ENCODE measurements around the gene RNF225. TPM values are rescaled to one million over a fixed set of nuclear protein-coding genes. Genes with fewer than 3 reads are reported as not detected.
"Not testable (repeated sequence)": the region's sequence is repeated elsewhere in the genome, so short reads cannot be mapped to it uniquely, and the experiment has no call there.

Gene RNF225
- polyA plus RNA-seq, 4 donors: not detected

DNA sequence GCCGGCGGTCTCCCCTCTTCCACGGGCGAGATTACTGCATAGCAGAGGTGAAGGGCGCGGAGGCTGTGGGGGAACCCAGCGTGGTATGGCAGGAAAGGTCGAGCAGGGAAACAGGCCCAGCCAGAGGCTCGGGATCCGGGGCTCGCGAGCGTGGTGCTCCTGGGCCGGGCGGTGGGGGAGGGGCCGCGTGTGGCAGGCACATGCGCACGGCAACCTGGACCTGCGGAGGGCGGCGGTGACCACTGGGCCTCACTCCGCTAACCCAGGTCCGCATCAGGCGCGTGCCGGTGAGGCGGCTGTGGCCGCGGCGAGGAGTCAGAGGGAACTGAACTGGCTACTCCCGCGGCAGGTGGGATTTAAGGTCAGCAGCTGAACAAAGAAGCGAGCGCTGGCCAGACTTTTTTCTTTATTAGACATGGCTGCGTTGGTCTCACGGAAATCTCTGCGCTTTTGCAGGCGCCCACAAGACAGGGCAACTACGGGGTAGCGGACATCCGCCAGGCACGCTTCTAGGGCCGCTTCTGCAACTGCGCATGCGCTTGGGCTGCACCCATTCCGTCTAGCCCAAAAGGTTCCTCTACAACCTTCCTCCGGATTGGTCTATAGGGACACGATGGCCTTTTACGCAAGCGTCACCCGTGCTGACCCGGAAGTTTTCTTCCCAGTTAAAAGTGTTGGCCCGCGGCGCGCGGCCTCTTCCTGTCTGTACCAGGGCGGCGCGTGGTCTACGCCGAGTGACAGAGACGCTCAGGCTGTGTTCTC, 8.7 kb upstream of the RNF225 start, which contains the start of gene RPS5:
Gene RPS5, plus strand, starts transcription at position 694 of the 762 bp plus-strand sequence. CDS start 869 bp downstream, outside the sequence.
- DNase-seq (ENCODE audit: low read depth in 4 of 4, low spot score in 3 of 4): peak; percentile 95 to 98 (median 96)

DNA sequence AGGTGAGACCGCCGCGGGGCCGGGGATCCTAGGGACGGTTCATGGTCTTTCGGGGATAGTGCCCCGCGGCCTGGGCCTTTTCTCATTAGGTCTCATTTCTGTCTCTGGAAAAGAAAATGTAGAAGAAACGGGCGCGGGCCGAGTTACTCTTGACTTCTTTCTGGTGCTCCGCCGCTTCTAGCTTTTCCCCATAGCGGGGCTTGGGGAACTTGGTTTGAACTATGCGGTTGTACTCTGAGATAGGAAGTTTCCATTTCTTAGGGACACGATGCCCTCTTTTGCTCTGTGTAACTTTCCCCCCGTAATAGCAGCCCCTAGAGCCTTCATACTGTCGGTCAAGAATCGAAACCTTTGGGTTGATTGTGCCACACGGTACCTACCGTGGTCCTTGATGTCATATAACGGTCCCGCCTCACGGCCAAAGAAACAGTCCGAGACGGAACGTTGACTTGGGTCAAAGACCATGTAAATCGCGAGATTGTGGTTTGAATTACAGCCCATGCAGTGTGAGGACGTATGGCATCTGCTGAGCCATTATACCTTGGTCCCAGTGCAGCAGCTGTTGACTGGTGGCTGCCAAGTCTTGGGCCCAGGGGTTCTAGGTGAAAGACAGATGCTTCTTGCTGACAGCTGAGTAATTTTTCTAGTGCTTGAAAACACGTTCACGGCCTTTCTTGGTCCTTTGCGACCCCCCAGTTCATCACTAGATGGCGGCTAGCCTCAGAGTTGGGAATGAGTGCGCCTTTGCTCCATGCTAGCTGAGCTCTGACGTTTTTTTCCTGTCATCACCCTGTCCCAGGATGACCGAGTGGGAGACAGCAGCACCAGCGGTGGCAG, 7.9 kb upstream of the RNF225 start:
- DNase-seq (ENCODE audit: low read depth in 4 of 4, low spot score in 3 of 4): no peak

GRCh38 chr19:58388175-58388526, 7.3 kb upstream of the RNF225 start:
- no peak for DNase-seq (ENCODE audit: low read depth in 4 of 4, low spot score in 3 of 4)

DNA sequence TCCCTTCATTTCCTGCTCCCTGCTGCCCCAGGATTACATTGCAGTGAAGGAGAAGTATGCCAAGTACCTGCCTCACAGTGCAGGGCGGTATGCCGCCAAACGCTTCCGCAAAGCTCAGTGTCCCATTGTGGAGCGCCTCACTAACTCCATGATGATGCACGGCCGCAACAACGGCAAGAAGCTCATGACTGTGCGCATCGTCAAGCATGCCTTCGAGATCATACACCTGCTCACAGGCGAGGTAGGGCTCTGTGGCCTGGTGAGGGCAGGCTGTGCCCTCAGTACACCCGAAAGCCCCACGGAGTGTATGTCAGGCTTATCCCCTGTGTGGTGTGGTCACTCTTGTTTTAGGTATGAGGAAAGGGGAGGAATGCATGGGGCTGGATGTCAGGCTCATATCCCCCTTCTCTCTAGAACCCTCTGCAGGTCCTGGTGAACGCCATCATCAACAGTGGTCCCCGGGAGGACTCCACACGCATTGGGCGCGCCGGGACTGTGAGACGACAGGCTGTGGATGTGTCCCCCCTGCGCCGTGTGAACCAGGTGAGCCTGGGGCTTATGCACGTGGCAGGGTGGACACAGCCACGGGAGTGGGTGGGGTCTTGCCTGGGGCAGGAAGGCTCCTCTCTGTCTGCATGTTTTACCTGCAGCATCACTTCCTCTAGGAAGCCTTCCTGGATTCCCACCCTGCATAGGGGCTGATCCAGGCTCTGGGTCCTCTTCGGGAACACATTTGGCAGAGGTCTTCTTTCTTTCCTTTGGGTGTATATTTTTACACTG, 2.3 kb upstream of the RNF225 start:
- no peak for DNase-seq (ENCODE audit: low read depth in 4 of 4, low spot score in 3 of 4)

- DNase-seq (ENCODE audit: low read depth in 4 of 4, low spot score in 3 of 4): no peak
These were observed 1.8 kb upstream of the RNF225 start for GRCh38 chr19:58393725-58394033.

GRCh38 chr19:58394821-58395219, 636 bp upstream of the RNF225 start:
- no peak for DNase-seq (ENCODE audit: low read depth in 4 of 4, low spot score in 3 of 4)

DNA sequence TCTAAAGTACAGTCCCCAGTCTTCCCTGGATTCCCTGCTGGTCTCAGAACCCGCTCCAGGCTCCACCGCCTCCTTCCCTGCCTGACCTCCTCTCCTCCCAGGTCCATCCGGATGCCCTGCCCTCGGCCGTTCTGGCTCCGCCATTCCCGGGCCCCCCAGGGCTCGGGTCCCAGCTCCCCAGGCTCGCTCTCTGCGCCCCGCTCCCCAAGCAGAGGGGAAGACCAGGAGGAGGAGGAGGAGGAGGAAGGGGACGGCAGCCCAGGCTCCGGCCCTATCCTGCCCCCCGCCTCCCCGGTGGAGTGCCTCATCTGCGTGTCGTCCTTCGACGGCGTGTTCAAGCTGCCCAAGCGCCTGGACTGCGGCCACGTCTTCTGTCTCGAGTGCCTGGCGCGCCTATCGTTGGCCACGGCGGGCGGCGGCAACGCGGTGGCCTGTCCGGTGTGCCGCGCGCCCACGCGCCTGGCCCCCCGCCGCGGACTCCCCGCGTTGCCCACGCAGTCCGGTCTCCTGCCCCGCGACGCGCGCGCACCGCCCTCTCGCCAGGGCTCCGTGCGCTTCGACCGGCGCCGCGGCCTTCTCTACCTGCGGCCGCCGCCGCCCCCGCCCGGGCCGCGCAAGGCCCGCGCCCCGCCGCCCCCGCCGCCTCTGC, 647 bp downstream of the RNF225 start:
- no peak for DNase-seq (ENCODE audit: low read depth in 4 of 4, low spot score in 3 of 4)

- no peak for DNase-seq (ENCODE audit: low read depth in 4 of 4, low spot score in 3 of 4)
These were observed 1.5 kb downstream of the RNF225 start for GRCh38 chr19:58396691-58397532.

- no peak for DNase-seq (ENCODE audit: low read depth in 4 of 4, low spot score in 3 of 4)
These were observed 2.1 kb downstream of the RNF225 start for GRCh38 chr19:58397533-58398037.

- no peak for DNase-seq (ENCODE audit: low read depth in 4 of 4, low spot score in 3 of 4)
These were observed 2.6 kb downstream of the RNF225 start for GRCh38 chr19:58398087-58398486.

DNA sequence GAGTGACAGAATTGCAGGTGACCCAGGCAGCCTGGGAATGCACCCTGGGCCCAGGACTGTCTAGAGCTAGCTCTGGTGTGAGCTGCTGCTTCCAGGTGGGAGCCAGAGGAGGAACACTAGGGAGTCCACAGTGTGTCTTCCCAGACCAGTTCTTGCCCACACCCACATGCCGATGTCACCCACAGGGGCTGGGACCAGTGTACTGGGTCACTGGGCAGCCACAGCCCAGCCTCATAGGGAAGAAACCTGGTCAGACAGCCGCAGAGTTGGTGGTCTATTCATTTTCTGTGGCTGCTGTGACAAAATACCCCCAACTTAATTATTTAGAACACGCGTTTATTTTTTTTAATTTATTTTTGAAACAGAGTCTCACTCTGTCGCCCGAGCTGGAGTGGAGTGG, 3.1 kb downstream of the RNF225 start:
- no peak for DNase-seq (ENCODE audit: low read depth in 4 of 4, low spot score in 3 of 4)

GRCh38 chr19:58399903-58400302, 4.4 kb downstream of the RNF225 start:
- DNase-seq (ENCODE audit: low read depth in 4 of 4, low spot score in 3 of 4): no peak

DNA sequence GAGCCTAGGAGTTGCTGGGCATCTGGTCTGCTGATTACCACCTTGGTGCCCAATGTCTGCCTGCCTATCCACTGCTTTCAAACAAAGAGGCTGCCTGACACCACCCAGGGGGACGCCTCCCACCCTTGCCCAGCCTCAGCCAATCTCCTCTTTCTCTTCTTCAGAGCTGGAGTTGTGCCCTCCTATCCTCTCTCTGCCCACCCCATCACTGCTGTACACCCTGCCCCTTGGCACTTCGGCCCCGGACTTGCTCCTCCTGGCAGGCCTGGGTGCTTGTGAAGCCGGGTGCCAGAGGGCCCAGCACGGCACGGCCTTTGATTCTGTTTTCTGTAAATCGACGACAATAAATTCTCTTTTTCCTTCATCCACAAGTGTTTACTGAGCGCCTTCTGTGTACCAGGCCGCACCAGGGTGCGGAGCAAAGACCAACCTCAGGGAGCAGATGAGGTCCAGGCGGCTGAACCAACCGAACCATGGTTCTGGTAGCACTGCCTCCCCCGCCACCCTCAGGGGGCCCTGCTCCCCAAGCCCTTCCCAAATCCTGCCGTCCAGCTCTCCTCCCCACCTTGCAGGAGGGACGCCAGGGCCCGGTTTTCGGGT, 5.0 kb downstream of the RNF225 start:
- no peak for DNase-seq (ENCODE audit: low read depth in 4 of 4, low spot score in 3 of 4)

DNA sequence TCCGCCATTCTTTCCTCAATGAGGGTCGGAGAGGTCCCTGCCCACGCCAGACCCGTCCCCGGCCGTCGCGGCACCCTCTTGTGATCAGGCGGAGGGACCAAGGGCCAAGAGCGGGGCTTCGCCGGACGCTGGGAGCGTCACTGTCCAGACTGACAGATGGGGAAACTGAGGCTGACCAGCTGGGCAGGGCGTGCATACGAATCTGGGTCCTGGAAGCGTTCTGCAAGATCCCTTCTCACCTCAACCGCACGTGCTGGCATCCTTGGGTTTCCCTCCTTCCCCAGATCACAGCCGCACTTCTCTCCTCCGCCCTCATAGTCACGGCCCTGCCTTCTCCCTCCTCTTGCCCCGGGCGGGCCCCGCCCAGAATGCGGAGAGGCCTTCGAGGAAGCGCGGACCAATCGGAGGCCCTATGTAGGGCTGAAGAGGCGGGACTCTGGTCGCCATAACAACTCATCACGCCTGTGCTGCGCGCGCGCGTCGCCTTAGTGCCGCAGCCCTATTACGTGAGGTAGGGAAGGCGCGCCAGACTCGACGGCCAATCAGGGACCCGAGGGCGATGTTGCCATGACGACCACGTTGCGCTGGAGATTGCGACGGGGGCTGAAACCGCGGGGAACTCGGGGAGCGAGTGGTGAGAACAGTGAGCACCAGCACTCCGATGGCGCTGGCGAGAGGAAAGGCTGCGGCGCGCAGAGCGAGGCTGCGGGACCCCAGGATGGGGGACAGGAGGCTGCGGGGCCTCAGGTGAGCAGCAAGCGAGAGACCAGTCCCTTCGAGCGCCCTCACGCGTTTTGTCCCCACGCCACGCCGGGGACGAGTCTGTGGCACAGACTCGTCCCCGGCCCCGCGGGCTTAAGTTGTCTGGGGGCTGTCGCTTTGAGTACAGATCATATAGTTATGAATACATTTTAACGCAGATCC, 5.7 kb downstream of the RNF225 start:
- DNase-seq (ENCODE audit: low read depth in 4 of 4, low spot score in 3 of 4): peak; percentile 98 to 99 (median 98)

DNA sequence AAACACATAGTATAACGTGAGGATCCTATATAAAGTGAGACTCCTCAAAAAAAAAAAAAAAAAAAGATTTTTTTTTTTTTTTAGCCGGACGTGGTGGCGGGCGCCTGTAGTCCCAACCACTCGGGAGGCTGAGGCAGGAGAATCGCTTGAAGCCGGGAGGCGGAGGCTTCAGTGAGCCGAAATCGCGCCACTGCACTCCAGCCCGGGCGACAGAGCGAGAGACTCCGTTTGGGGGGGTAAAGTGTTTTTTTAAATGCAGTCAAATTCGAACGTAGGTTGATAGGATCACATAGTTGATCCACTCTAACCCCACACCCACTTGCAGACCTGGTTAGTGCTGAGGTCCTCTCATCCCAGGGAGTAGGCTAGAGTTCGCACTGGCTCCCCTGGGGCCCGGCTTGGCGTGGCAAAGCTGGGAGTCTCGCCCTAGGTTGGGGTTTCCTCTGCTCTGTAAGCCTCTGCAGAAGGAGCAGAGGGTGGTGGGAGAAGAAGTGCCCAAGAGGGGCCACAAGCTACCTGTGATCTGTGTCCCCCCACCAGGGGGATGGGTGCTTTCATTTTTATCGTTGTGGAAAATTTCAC, 6.5 kb downstream of the RNF225 start:
- DNase-seq (ENCODE audit: low read depth in 4 of 4, low spot score in 3 of 4): no peak

DNA sequence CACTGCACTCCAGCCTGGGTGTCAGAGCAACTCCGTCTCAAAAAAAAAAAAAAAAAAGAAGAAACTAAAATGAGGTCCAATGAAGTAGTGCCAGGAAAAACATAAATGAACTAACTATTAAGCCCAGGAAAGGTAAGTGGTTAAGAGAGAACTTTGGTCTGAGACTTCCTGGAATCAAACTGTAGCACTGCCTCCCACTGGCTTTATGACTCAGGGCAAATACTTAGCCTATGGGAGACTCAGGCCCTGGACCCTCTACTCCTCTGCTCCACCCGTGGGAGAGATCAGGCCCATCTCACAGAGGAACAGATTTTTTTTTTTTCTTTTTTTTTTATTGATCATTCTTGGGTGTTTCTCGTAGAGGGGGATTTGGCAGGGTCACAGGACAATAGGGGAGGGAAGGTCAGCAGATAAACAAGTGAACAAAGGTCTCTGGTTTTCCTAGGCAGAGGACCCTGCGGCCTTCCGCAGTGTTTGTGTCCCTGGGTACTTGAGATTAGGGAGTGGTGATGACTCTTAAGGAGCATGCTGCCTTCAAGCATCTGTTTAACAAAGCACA, 8.5 kb downstream of the RNF225 start:
- DNase-seq (ENCODE audit: low read depth in 4 of 4, low spot score in 3 of 4): not testable (repeated sequence)

GRCh38 chr19:58406818-58407657, 11.6 kb downstream of the RNF225 start:
- no peak for DNase-seq (ENCODE audit: low read depth in 4 of 4, low spot score in 3 of 4)

All from left renal pelvis (tissue), 4 donors.